ENCODE measurements around the gene LINC01488.

LINC01488 gene

GRCh38 chr11:69492201-69492991, 10.9 kb downstream of the LINC01488 start:
- no peak for DNase-seq (ENCODE audit: low read depth in 2 of 2)

DNA sequence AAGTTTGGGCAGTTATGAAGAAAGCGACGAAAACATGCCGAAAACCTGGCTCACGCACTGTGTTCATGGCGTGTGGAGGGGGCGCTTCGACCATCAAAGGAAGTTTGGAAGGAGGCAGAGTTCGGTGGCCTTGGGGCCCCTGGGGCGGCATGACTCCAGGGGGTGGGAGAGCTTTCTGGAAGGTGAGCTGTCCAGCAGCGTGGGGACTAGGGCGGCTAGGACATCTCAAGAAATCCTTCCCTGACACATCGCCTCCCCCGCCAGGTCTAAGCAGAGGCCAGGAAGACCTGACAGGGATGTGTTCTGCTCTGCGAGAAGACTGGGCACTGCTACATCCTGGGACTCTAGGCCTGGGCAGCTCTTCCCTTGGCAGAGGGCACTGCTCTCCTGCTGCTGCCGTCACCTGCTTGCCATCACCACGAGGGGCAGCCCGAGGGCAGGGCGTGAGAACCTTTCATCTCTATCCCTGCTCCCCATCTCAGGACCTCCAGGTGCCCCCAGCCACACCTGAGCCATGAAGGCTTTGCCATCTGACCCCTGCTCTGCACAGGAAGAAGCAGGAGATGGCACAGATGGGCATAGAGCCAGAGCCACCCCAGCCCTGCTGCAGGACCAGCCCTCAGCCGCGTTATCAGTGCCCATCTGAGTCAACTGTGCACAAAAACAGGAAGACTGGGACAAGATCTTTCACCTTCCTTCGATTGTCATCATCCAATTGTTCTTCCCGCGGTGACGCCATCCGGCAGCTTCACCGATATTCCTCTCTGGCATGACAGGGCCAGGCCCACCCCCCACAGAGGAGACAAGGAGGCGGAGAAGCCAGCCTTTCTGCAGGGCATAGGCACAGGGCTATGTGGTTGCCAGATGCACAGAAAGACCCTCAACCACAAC, 12.7 kb downstream of the LINC01488 start:
- DNase-seq (ENCODE audit: low read depth in 2 of 2): no peak

DNA sequence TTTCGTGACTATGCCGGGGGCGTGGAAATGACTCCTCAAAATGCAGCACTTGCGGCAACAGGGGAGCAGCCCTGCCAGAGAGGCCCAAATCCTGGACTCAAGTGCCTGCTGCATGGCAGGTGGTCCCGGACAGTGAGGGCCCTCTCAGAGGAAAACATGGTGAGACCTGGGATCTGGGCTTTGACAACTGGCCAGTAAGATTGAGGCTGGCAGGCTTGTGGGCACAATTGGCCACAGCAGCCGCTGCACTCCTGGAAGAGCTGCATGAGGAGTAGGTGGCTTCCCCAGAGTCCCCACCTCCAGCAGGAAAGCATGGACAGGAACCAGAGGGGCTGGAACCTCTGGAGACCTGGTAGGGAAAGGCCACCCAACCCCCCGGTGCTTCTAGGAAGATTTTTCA, 13.4 kb downstream of the LINC01488 start:
- DNase-seq (ENCODE audit: low read depth in 2 of 2): no peak

GRCh38 chr11:69495441-69496201, 14.2 kb downstream of the LINC01488 start:
- DNase-seq (ENCODE audit: low read depth in 2 of 2): no peak

DNA sequence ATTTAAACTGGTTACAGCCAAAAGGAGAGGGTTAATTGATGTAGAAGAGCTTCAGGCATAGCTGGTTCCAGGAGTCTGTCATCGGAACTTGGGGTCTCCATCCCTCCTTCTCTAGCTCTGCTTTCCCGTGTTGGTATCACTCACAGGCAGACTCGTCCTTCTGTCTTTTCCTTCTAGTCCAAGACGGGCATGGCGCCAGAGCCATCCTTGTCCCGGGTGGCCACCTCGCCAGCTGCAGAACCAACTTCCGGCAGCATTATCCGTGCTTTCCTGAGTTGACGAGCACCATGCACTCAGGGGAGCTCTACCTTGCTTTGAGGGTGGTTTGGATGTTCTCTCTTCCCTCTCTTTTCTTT, 14.7 kb downstream of the LINC01488 start:
- no peak for DNase-seq (ENCODE audit: low read depth in 2 of 2)

- DNase-seq (ENCODE audit: low read depth in 2 of 2): no peak
These were observed 15.3 kb downstream of the LINC01488 start for GRCh38 chr11:69496631-69497220.

GRCh38 chr11:69497221-69497787, 15.8 kb downstream of the LINC01488 start:
- no peak for DNase-seq (ENCODE audit: low read depth in 2 of 2)

- no peak for DNase-seq (ENCODE audit: low read depth in 2 of 2)
These were observed 17.2 kb downstream of the LINC01488 start for GRCh38 chr11:69498614-69499175.

DNA sequence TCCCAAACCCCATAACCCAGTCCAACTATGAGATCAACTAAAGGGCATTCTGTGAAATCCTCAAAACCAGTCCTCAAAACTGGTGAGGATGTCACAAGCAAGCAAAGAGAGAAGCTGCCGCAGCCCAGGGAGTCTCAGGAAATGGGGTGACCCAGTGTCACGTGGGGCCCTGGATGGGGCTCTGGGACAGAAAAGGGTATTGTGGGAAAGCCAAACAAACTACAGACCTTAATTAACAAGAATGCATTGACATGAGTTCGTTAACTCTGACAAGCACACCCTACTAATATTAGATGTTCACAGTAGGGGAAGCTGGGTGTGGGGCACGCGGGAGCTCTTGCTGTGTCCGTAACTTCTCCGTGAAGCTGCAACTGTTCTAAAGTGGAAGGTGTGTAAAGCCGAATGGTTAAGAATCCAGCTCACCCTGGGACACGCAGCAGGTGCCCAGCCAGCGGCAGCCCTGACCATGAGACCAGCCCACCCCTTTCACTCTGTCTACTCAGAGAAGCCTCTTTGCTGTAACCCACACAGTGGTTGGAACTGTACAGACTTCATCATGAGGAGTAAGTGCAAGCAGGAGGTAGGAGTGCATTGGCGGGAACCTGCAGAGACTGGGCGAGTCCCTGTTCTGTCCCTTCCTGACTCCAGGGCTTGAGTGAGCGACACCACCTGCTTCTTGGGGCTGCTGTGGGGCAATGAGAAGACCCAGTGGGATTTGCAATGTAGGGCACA, 17.9 kb downstream of the LINC01488 start:
- DNase-seq (ENCODE audit: low read depth in 2 of 2): no peak

DNA sequence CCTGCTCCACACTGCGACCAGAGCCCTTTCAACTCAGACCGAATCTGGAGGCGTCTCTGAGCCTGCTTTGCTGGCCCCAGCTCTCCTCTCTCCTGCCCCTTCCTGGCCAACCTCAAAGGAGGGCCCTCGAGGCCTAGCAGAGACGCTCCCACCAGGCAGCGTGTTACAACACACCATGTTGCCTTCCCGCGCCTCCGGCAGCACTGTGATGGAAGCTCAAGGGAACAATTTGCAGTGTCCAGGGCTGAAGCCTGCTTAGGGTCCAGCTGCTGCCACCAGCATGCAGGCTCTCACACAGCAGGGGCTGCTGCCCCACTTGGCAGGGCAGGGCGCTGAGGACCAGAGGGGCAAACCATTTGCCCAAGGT, 18.4 kb downstream of the LINC01488 start:
- no peak for DNase-seq (ENCODE audit: low read depth in 2 of 2)

GRCh38 chr11:69500285-69501120, 19.0 kb downstream of the LINC01488 start:
- DNase-seq (ENCODE audit: low read depth in 2 of 2): no peak

DNA sequence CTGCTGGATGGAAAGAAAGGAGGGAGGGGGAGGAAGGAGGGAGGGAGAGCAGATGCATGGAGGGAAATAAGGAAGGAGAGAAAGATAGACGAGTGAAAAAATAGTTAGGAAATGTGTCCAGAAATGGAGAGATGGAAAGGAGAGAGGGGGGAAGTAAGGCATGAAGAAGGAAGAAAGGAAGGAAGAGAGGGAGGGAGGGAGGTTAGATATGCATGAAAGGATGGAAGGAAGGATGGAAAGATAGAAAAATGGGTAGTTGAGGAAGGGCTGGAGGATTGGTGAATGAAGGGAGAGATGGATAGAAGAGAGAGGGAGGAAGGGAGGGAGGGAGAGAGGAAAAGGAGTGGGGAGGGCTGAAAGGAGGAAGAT, 19.6 kb downstream of the LINC01488 start:
- DNase-seq (ENCODE audit: low read depth in 2 of 2): no peak

- DNase-seq (ENCODE audit: low read depth in 2 of 2): no peak
These were observed 20.7 kb downstream of the LINC01488 start for GRCh38 chr11:69501891-69502860.

DNA sequence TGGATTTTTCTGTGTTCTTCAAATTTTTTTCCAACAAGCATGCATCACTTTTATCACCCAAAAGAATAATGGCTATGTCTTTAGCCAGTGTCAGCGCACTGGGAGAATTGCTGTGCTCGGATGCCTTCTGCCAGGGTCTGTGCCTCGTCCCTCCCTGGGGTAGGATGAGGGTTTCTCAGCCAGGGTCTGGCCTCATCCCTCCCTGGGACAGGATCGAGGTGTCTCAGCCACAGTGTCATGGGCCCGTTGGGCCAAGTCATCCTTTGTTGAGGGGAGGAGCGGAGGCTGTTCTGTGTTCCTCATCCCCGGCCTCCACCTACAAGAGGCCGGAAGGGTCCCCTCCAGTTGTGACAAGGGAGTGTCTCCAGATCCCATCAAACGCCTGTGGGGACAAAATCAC, 22.7 kb downstream of the LINC01488 start:
- no peak for DNase-seq (ENCODE audit: low read depth in 2 of 2)

DNA sequence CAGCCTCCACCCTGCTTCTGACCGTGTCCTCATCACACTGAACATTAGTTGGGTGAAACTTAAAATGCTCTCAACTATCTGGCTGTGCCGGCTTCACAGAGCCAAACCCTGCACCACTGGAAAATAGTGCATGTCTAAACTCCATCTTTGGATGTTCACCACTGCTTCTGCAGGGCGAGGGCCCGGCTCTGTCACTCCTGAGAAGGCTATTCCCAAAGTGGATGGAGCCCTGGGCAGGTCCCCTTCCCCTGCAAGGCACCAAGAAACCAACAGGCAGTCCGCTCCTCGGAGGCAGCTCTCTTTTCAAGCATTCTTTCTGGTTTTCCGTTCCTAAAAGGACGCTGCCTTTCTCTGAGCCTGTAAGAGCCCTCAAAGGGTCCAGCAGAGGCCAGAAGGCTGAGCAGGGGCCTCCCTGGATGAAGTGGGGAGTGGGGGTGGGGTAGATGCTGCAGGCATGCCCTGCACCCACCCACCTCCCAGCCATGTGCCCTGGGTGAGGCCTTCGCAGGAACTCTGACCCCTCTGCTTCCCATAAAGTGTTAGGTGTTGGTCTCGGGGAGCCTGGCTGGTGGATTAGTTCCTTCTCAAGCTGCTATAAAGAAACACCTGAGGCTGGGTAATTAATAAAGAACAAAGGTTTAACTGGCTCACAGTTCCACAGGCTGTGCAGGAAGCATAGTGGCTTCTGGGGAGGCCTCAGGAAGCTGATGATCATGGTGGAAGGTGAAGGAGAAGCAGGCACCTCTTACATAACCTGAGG, 23.3 kb downstream of the LINC01488 start:
- DNase-seq (ENCODE audit: low read depth in 2 of 2): no peak

GRCh38 chr11:69508974-69509373, 27.5 kb downstream of the LINC01488 start:
- DNase-seq (ENCODE audit: low read depth in 2 of 2): no peak

DNA sequence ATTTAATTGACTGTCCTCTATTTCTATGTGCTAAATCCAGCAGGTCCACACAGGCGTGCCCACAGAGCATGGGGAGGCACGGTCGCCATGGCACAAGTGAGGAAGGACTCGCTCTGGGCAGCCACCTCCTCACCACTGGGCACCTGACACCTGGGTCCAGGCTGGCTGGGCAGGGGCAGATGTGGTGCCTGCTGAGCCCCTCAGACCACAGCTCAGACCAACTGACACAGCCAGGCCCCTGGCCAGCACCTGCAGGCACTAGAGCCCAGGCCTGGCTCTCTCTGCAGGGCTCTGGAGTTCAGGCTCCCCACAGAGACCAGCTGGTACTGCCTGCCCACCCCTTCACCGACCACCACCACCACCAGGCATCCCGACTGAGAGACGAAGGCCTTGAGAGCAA, 27.9 kb downstream of the LINC01488 start:
- DNase-seq (ENCODE audit: low read depth in 2 of 2): no peak

Data from activated CD4-positive, alpha-beta T cell treated with anti-CD3 and anti-CD28 coated beads for 24 hours (primary cell).